ENCODE results near the gene LIG3. TPM values are rescaled to one million over a fixed set of nuclear protein-coding genes. Genes with fewer than 3 reads are reported as not detected.
A peak's percentile ranks its signal among the peaks of the same experiment; 100 is the strongest.

The LIG3 gene
- total RNA-seq, 1 experiment from 2014 or later, result 30.0 TPM

DNA sequence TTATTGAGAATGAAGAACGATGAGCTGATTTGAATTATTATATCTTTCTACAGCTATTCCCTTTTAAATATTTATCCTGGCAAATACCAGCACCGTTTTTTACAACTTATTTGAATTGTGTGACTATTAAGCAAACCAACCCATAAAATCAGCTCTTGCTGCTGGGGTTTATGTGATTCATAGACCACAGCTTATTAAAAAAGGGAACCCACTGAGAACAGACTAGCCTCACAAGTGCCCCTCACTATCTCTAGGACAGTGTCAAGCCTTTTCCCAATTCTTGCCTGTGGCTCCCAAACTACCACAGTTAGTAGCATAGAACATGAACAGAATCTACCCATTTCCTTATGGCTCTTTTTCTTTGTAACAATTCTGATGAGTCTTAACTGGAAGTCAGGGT lies 6.1 kb upstream of the LIG3 start:
- BruUV-seq (replicated peaks), result no TSS peak
- Mint-ChIP-seq H3K4me3 (ENCODE audit: low read depth, unreplicated experiment) (no peak overlapping the region), H3K9me3 (ENCODE audit: low read depth, unreplicated experiment) (no peaks in the 10 kb centered on the region), H3K36me3 (ENCODE audit: insufficient read depth, unreplicated experiment) (no peaks in the 10 kb centered on the region), H3K27ac (ENCODE audit: unreplicated experiment) (no peak overlapping the region), H3K27me3 (ENCODE audit: unreplicated experiment) (peaks cover 12% of the 10 kb centered on the region), H3K4me1 (ENCODE audit: low read depth, unreplicated experiment) (peaks cover under 1% of the 10 kb centered on the region)
- intact Hi-C loops (cut with micrococcal nuclease; ENCODE audit: unreplicated experiment), result no loop called here
- no peak for DNase-seq
- TF ChIP-seq, protein P1, sequence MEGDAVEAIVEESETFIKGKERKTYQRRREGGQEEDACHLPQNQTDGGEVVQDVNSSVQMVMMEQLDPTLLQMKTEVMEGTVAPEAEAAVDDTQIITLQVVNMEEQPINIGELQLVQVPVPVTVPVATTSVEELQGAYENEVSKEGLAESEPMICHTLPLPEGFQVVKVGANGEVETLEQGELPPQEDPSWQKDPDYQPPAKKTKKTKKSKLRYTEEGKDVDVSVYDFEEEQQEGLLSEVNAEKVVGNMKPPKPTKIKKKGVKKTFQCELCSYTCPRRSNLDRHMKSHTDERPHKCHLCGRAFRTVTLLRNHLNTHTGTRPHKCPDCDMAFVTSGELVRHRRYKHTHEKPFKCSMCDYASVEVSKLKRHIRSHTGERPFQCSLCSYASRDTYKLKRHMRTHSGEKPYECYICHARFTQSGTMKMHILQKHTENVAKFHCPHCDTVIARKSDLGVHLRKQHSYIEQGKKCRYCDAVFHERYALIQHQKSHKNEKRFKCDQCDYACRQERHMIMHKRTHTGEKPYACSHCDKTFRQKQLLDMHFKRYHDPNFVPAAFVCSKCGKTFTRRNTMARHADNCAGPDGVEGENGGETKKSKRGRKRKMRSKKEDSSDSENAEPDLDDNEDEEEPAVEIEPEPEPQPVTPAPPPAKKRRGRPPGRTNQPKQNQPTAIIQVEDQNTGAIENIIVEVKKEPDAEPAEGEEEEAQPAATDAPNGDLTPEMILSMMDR (IDR thresholded peaks at IDR 0.05; ENCODE audit: unreplicated experiment), result no peak
- CTCF ChIA-PET, result interaction anchor here (1.0 kb wide), 1 partner anchor 25 kb away, joined by 3 read pairs; no protein-coding TSS in a partner anchor

DNA sequence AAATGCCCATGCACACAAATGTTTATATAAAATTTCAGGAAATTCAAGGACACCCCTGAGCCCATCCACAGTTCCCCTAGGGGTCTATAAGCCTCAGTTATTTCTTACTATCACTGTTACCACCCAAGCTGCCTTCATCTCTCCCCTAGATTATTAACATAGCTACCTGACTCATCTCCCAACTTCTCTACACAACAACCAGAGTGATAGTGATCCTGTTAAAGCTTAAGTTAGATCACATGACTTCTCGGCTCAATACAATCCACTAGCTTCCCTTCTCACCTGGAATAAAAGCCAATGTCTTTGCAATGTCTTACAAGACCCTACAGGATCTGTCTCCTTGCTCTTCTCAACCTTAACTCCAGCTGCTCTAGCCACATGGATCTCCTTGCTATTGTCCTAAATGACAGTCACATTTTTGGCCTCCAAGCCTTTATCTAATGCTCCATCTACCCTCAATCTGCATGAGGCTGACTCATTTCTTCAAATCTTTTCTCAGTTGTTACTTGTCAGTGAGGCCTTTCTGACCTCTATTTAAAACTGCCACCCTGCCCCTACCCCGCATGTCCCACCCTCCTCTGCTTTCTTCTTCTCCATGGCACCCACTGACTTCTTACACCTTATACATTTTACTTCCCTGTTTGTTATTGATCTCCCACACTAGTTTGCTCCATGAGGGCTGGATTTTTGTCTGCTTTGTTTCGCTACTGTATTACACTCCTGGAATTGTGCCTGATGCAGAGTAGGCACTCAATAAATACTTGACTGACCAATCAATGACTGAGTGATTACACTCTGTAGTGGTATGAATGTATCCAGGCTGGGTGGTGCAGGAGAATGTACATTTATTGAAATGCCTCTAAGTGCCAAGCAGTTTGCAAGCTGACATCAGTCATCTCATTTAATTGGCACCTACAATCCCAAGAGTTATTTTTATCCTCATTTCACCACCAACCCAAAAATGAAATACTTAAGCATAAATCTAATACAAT lies 5.2 kb upstream of the LIG3 start:
- CTCF ChIA-PET, result interaction anchor here (1.0 kb wide), 1 partner anchor 25 kb away, joined by 3 read pairs; no protein-coding TSS in a partner anchor
- Mint-ChIP-seq H3K36me3 (ENCODE audit: insufficient read depth, unreplicated experiment) (peaks cover 3% of the 10 kb centered on the region), H3K27ac (ENCODE audit: unreplicated experiment) (no peak overlapping the region), H3K9me3 (ENCODE audit: low read depth, unreplicated experiment) (no peaks in the 10 kb centered on the region), H3K4me1 (ENCODE audit: low read depth, unreplicated experiment) (peaks cover 9% of the 10 kb centered on the region), H3K27me3 (ENCODE audit: unreplicated experiment) (peaks cover 12% of the 10 kb centered on the region), H3K4me3 (ENCODE audit: low read depth, unreplicated experiment) (no peak overlapping the region)
- no TSS peak for BruUV-seq (replicated peaks)
- intact Hi-C loops (cut with micrococcal nuclease; ENCODE audit: unreplicated experiment), result no loop called here
- TF ChIP-seq, protein P1 (IDR thresholded peaks at IDR 0.05; ENCODE audit: unreplicated experiment), result no peak
- DNase-seq, result no peak

DNA sequence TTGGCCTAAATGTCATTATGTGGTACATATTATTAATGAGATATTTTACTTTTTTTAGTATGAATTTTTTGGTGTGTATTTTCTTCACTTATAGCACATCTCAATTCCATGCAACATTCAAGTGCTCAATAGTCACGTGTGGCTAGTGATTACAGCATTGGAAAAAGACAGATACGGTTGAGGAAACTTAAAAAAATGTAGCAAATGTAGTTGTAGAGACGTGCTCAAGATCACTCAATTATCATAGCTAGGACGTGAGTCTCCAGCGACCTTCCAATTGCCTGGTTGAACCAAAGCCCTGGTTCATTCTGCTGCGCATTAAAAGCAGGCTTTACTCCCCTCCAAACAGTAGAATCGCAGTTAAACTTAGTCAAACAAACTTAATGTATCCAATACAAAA lies 1.2 kb upstream of the LIG3 start:
- Mint-ChIP-seq H3K27ac (ENCODE audit: unreplicated experiment) (no peak overlapping the region), H3K27me3 (ENCODE audit: unreplicated experiment) (peaks cover 8% of the 10 kb centered on the region), H3K4me3 (ENCODE audit: low read depth, unreplicated experiment) (peak overlapping the region; percentile 87), H3K4me1 (ENCODE audit: low read depth, unreplicated experiment) (peaks cover 12% of the 10 kb centered on the region), H3K36me3 (ENCODE audit: insufficient read depth, unreplicated experiment) (peaks cover 19% of the 10 kb centered on the region), H3K9me3 (ENCODE audit: low read depth, unreplicated experiment) (no peaks in the 10 kb centered on the region)
- TF ChIP-seq, protein P1 (IDR thresholded peaks at IDR 0.05; ENCODE audit: unreplicated experiment), result no peak
- no peak for DNase-seq
- CTCF ChIA-PET, result interaction anchor here (0.6 kb wide), 1 partner anchor 249 kb away, joined by 7 read pairs; no protein-coding TSS in a partner anchor
- no TSS peak for BruUV-seq (replicated peaks)
- intact Hi-C loops (cut with micrococcal nuclease; ENCODE audit: unreplicated experiment), result no loop called here

DNA sequence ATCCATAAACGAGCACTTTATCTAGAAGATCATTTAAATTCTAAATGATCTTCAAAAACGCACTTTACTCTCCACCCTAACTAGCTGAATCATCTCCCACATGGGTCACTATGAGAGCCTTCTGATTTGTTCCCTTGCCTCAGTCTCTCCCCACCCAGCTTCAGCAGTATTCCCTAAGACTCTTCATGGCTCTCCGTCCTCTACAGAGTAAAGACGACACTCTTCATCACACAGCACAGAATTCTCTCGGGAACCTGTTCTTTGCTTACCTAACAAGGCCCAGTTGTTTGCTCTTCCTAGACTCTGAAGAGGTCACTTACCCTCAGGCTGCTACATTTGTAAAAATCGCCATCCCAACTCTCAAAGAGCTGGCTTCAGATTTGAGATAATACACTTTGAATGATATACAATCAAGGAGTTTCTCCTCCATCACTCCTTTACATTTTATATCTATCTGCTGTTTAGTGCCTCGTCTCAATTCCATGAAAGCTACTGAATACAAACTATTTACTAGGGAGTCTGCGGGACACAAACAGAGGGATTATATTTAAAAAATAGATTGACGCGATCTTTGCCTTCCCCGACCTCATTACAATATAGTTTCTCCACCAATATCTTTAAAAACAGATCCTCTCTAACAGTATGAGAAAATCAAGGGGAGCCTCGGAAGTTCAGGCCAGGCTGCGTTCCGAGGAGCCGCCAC lies 511 bp upstream of the LIG3 start:
- DNase-seq, result no peak
- peak overlapping the region; percentile 87 for H3K4me3 Mint-ChIP-seq (ENCODE audit: low read depth, unreplicated experiment)
- peaks cover 2% of the 10 kb centered on the region for H3K27me3 Mint-ChIP-seq (ENCODE audit: unreplicated experiment)
- intact Hi-C loops (cut with micrococcal nuclease; ENCODE audit: unreplicated experiment), result loop anchor here (2.0 kb wide), 2 partner anchors 437 to 559 kb away; no protein-coding TSS in a partner anchor
- H3K4me1 Mint-ChIP-seq (ENCODE audit: low read depth, unreplicated experiment), result peaks cover 12% of the 10 kb centered on the region
- peak overlapping the region; percentile 95 for H3K27ac Mint-ChIP-seq (ENCODE audit: unreplicated experiment)
- no peaks in the 10 kb centered on the region for H3K9me3 Mint-ChIP-seq (ENCODE audit: low read depth, unreplicated experiment)
- peaks cover 19% of the 10 kb centered on the region for H3K36me3 Mint-ChIP-seq (ENCODE audit: insufficient read depth, unreplicated experiment)
- CTCF ChIA-PET, result interaction anchor here (1.5 to 2.9 kb wide), 3 partner anchors 139 to 437 kb away, joined by 3 to 9 read pairs (median 7); no protein-coding TSS in a partner anchor
- TF ChIP-seq, protein P1 (IDR thresholded peaks at IDR 0.05; ENCODE audit: unreplicated experiment), result no peak
- BruUV-seq (replicated peaks), result TSS peak; percentile 86

All from Calu3 (cell line).